HepG2 (cell line): Measurements from ENCODE around the gene MS4A18.

Source experiments
- ARNTL ChIP-seq: sonication (generic); formaldehyde crosslinking; IDR thresholded peaks from 2 replicates; pipeline ENCODE4 v1.4.0; 2020; ENCODE audit warnings: mild to moderate bottlenecking, missing genetic modification reagents
- CTCF ChIP-seq: sonication (generic); formaldehyde crosslinking; IDR thresholded peaks from 2 replicates; pipeline ENCODE4 v1.5.0; 2020; ENCODE audit warnings: mild to moderate bottlenecking, missing genetic modification reagents, moderate library complexity
- HCFC1 ChIP-seq: fragments of 150-350 bp; IDR thresholded peaks from 2 replicates; pipeline ENCODE4 v1.6.1; 2014; ENCODE audit warnings: low read depth, low read length
- JDP2 ChIP-seq: sonication (generic); formaldehyde crosslinking; IDR thresholded peaks from 2 replicates; pipeline ENCODE4 v1.8.1; 2022; ENCODE audit warnings: missing genetic modification reagents, borderline replicate concordance
- POLR2AphosphoS5 ChIP-seq: IDR thresholded peaks from 2 replicates; pipeline ENCODE4 v1.6.1; 2012; ENCODE audit warnings: low read depth, low read length
- SMC3 ChIP-seq: IDR thresholded peaks from 2 replicates; pipeline ENCODE4 v1.6.1; 2011; ENCODE audit warnings: low read length, improper control_type of control experiment
- SOX6 ChIP-seq, 2 experiments: fragments of 450-650 bp in 1 of 2; sonication (generic) in 1 of 2; formaldehyde crosslinking in 1 of 2; IDR thresholded peaks; 2 replicates each; pipeline versions ENCODE4 v1.4.0 to v1.6.1; 2017 to 2020; ENCODE audit warnings: antibody characterized with exemption in 1 of 2, mild to moderate bottlenecking in 1 of 2, missing genetic modification reagents in 1 of 2
- TCF7L2 ChIP-seq: IDR thresholded peaks from 2 replicates; pipeline ENCODE4 v1.6.1; 2011; ENCODE audit warnings: mild to moderate bottlenecking, low read depth, low read length, moderate library complexity
- ZNF510 ChIP-seq: sonication (generic); formaldehyde crosslinking; IDR thresholded peaks from 2 replicates; pipeline ENCODE4 v1.4.0; 2020; ENCODE audit warnings: low read depth, mild to moderate bottlenecking, missing genetic modification reagents
- ZNF564 ChIP-seq: sonication (generic); formaldehyde crosslinking; IDR thresholded peaks from 2 replicates; pipeline ENCODE4 v1.8.1; 2023; ENCODE audit warnings: mild to moderate bottlenecking, missing genetic modification reagents
- ZNF660 ChIP-seq: sonication (generic); formaldehyde crosslinking; IDR thresholded peaks from 2 replicates; pipeline ENCODE4 v1.5.1; 2020; ENCODE audit warnings: mild to moderate bottlenecking, low read depth, missing genetic modification reagents, borderline replicate concordance

GRCh38 chr11:60769811-60770210, 45.3 kb downstream of the MS4A18 start:
- TF ChIP-seq ZNF510 = no peak
- no peak for TF ChIP-seq ARNTL
- no peak for TF ChIP-seq CTCF
- no peak for TF ChIP-seq ZNF660 (CRISPR knock-in tag)
- no peak for TF ChIP-seq SMC3
- TF ChIP-seq ZNF564 (CRISPR knock-in tag) = no peak
- no peak for TF ChIP-seq POLR2AphosphoS5
- no peak for TF ChIP-seq TCF7L2
- no peak for TF ChIP-seq HCFC1
- no peak for TF ChIP-seq SOX6 (IDR thresholded peaks at IDR 0.05)
- no peak for TF ChIP-seq SOX6 (CRISPR knock-in tag; IDR thresholded peaks at IDR 0.05)
- no peak for TF ChIP-seq JDP2 (CRISPR knock-in tag)
